K562 (cell line): ENCODE results near the gene VWA3A. TPM values are rescaled to one million over a fixed set of nuclear protein-coding genes. Genes with fewer than 3 reads are reported as not detected.

Experiments used
- ATAC-seq: fragments of 200-7000 bp; cut with Tn5 transposase; 3 replicates; pipeline ENCODE4 v1.9.1; 2020; ENCODE audit warnings: moderate library complexity
- BruUV-seq: library from RNA; stranded (reverse); fragments of 400-500 nt; replicated peaks from 2 replicates; lab custom pipeline; 2021; lab: Mats Ljungman, UMichigan
- CTCF ChIA-PET: fragments of 300-600 bp; formaldehyde crosslinking; extraction: SDS; loops from one replicate; lab custom pipeline; 2021; ENCODE audit warnings: low intra/inter-chr PET ratio; lab: Yijun Ruan, JAX
- POLR2A ChIA-PET: fragments of 300-600, 350-650 bp; sonication (Branson Sonifier 250); formaldehyde crosslinking; extraction: SDS; loops from one replicate; lab custom pipeline; 2021; ENCODE audit warnings: antibody characterized with exemption, inconsistent platforms; lab: Yijun Ruan, JAX
- DNase-seq, 4 experiments: peaks; one replicate each; pipeline versions ENCODE4 v3.0.0 to v3.0.0-alpha.2; 2011 to 2018; ENCODE audit warnings: low spot score in 3 of 4, mixed read lengths in 3 of 4; ENCODE audit errors: extremely low read depth in 1 of 4
- FAIRE-seq: peaks from 2 replicates; lab custom pipeline; 2011; peaks lifted over from hg19 to GRCh38; lab: Jason Lieb, UNC
- H2AFZ ChIP-seq: 2 replicates; pipeline ENCODE4 v1.6.0; 2011; ENCODE audit warnings: low read depth, low read length, control low read depth, inconsistent platforms
- H3K27ac ChIP-seq: fragments of 200-600 bp; 3 replicates; pipeline ENCODE4 v1.8.0; 2011; ENCODE audit warnings: low read depth, mild to moderate bottlenecking, control low read depth, inconsistent platforms, low read length, moderate library complexity, mixed read lengths; ENCODE audit errors: extremely low read depth
- H3K27me3 ChIP-seq, 2 experiments: fragments of 300-600 bp in 1 of 2; 2 replicates in 1 of 2; 3 replicates in 1 of 2; pipeline versions ENCODE4 v1.6.0 to v1.8.0; 2011; ENCODE audit warnings: inconsistent platforms in 2 of 2, low read length in 2 of 2, mild to moderate bottlenecking in 1 of 2, mixed read lengths in 1 of 2, moderate library complexity in 1 of 2; ENCODE audit not compliant: control insufficient read depth in 2 of 2, insufficient read depth in 2 of 2
- H3K36me3 ChIP-seq: fragments of 300-600 bp; 3 replicates; pipeline ENCODE4 v1.8.0; 2011; ENCODE audit warnings: mild to moderate bottlenecking, low read length, inconsistent platforms; ENCODE audit not compliant: control insufficient read depth, insufficient read depth
- H3K4me1 ChIP-seq, 2 experiments: fragments of 200-600 bp in 1 of 2; replicated peaks in 1 of 2; 2 replicates in 1 of 2; 3 replicates in 1 of 2; pipeline versions ENCODE4 v1.5.1 to v1.8.0; 2011; ENCODE audit warnings: inconsistent platforms in 2 of 2, low read length in 2 of 2, mild to moderate bottlenecking in 1 of 2, mixed read lengths in 1 of 2, moderate library complexity in 1 of 2; ENCODE audit not compliant: control insufficient read depth in 2 of 2, insufficient read depth in 2 of 2
- H3K4me2 ChIP-seq: 2 replicates; pipeline ENCODE4 v1.6.1; 2011; ENCODE audit warnings: low read length, control low read depth, inconsistent platforms, mixed read lengths; ENCODE audit not compliant: insufficient read depth
- H3K4me3 ChIP-seq: fragments of 200-600 bp; sonication (generic), shearing (Covaris generic); 2 replicates; pipeline ENCODE4 v1.5.1; 2016; ENCODE audit warnings: control low read depth, inconsistent platforms
- H3K79me2 ChIP-seq: fragments of 200-600 bp; 3 replicates; pipeline ENCODE4 v1.8.0; 2011; ENCODE audit warnings: low read length, inconsistent platforms; ENCODE audit not compliant: control insufficient read depth, insufficient read depth
- H3K9ac ChIP-seq, 2 experiments: 2 replicates each; pipeline versions ENCODE4 v1.6.0 to v1.6.1; 2011; ENCODE audit warnings: low read depth in 2 of 2, low read length in 2 of 2, control low read depth in 1 of 2, inconsistent platforms in 1 of 2, mild to moderate bottlenecking in 1 of 2, mixed read lengths in 1 of 2; ENCODE audit not compliant: insufficient read depth in 1 of 2
- H3K9me1 ChIP-seq: one replicate; pipeline ENCODE4 v1.6.0; 2011; ENCODE audit warnings: inconsistent platforms, mild to moderate bottlenecking, low read length, moderate library complexity; ENCODE audit not compliant: control insufficient read depth, insufficient read depth
- H3K9me3 ChIP-seq: replicated peaks from 2 replicates; pipeline ENCODE4 v1.5.1; 2011; ENCODE audit warnings: low read depth, low read length, inconsistent platforms; ENCODE audit not compliant: control insufficient read depth, insufficient read depth
- H4K20me1 ChIP-seq: replicated peaks from 2 replicates; pipeline ENCODE4 v1.6.1; 2011; ENCODE audit warnings: low read length, inconsistent platforms, mixed read lengths; ENCODE audit not compliant: control insufficient read depth, insufficient read depth
- ATF1 ChIP-seq, 2 experiments: fragments of 450-650 bp in 1 of 2; IDR thresholded peaks; 2 replicates each; pipeline ENCODE4 v1.6.1; 2016; ENCODE audit warnings: missing compliant biosample characterization in 1 of 2, missing genetic modification characterization in 1 of 2
- ELF4 ChIP-seq: fragments of 450-650 bp; formaldehyde crosslinking; IDR thresholded peaks from 2 replicates; pipeline ENCODE4 v1.4.0; 2022; ENCODE audit warnings: missing genetic modification characterization
- MAFK ChIP-seq: IDR thresholded peaks from 2 replicates; pipeline ENCODE4 v1.6.1; 2011; ENCODE audit warnings: low read length, improper control_type of control experiment
- NR2C1 ChIP-seq, 2 experiments: fragments of 450-650 bp; IDR thresholded peaks; 2 replicates each; pipeline ENCODE4 v1.6.1; 2017; ENCODE audit warnings: mild to moderate bottlenecking in 2 of 2, antibody characterized with exemption in 1 of 2, inconsistent platforms in 1 of 2, missing compliant biosample characterization in 1 of 2, missing genetic modification characterization in 1 of 2
- RBM14 ChIP-seq: fragments of 200-400 bp; formaldehyde crosslinking; IDR thresholded peaks from 2 replicates; pipeline ENCODE4 v1.6.1; 2018; ENCODE audit warnings: low read depth, mild to moderate bottlenecking, low read length, moderate library complexity, borderline replicate concordance; ENCODE audit not compliant: insufficient read depth
- ZFP30 ChIP-seq: fragments of 250-450 bp; sonication (Bioruptor Pico); IDR thresholded peaks from 2 replicates; pipeline ENCODE4 v1.8.0; 2022; ENCODE audit warnings: moderate library complexity, mild to moderate bottlenecking, inconsistent platforms, borderline replicate concordance
- ZFPM2 ChIP-seq: fragments of 250-450 bp; sonication (Bioruptor Pico); IDR thresholded peaks from 2 replicates; pipeline ENCODE4 v1.5.1; 2022; ENCODE audit warnings: mild to moderate bottlenecking
- ZNF12 ChIP-seq: sonication (generic); formaldehyde crosslinking; IDR thresholded peaks from 2 replicates; pipeline ENCODE4 v1.4.0; 2020; ENCODE audit warnings: mild to moderate bottlenecking, missing genetic modification reagents
- ZNF431 ChIP-seq: sonication (generic); formaldehyde crosslinking; IDR thresholded peaks from 2 replicates; pipeline ENCODE4 v1.8.0; 2022; ENCODE audit warnings: mild to moderate bottlenecking, missing genetic modification reagents
- ZNF699 ChIP-seq: fragments of 250-450 bp; sonication (Bioruptor Pico); IDR thresholded peaks from 2 replicates; pipeline ENCODE4 v1.8.0; 2021; ENCODE audit warnings: mild to moderate bottlenecking, moderate library complexity; ENCODE audit not compliant: insufficient replicate concordance
- WGBS: fragments of 100-300 bp; shearing (Covaris generic); methylation state at CpG from one replicate; pipeline ENCODE4 v1.1.6; 2016; ENCODE audit warnings: low coverage, mixed read lengths; ENCODE audit not compliant: insufficient coverage; ENCODE audit errors: missing lambda C conversion rate; 5-methylcytosine and 5-hydroxymethylcytosine counted together
- in situ Hi-C: fragments of 300-500 bp; cut with MboI; formaldehyde crosslinking; loops from 4 replicates; pipeline ENCODE4 v1.15.0; 2018; ENCODE audit warnings: inconsistent platforms, mixed read lengths
- intact Hi-C: fragments of 100-400 bp; cut with micrococcal nuclease; formaldehyde crosslinking; loops from 2 replicates; pipeline ENCODE4 v1.14.2; 2022
- polyA plus RNA-seq, 8 experiments: library from polyadenylated mRNA; depleted of rRNA in 4 of 8; stranded (reverse) in 5 of 8; unstranded in 3 of 8; fragments of >200 nt; fragmentation: Nextera tagmentation in 2 of 8; fragmentation: Illumina TruSeq in 1 of 8; extraction: Ambion mirVana in 2 of 8; extraction: Trizol in 1 of 8; gene quantifications; 2 replicates each; pipeline versions ENCODE4 v1.2.1 to v1.2.3, GENCODE V29; 2011 to 2014; ENCODE audit warnings: inconsistent platforms in 1 of 8, missing spikeins in 1 of 8
- total RNA-seq, 7 experiments: library from RNA; depleted of rRNA in 6 of 7; stranded (reverse); fragments of >200 nt in 6 of 7; fragmentation: Illumina TruSeq in 2 of 7; extraction: Trizol in 2 of 7; gene quantifications; 2 replicates each; pipeline versions ENCODE4 v1.2.1 to v1.2.3, GENCODE V29; 2011 to 2021; ENCODE audit warnings: low replicate concordance in 1 of 7
- TF ChIP-seq, protein P1 (sequence below): fragments of 250-450 bp; sonication (Bioruptor Pico); IDR thresholded peaks from 2 replicates; pipeline ENCODE4 v1.8.0; 2022; ENCODE audit warnings: moderate library complexity, mild to moderate bottlenecking, inconsistent platforms
- TF ChIP-seq, protein P2 (sequence below), 2 experiments: fragments of 450-650 bp; IDR thresholded peaks; 2 replicates each; pipeline ENCODE4 v1.6.1; 2016
- TF ChIP-seq, protein P3 (sequence below): sonication (generic); formaldehyde crosslinking; IDR thresholded peaks from 2 replicates; pipeline ENCODE4 v1.8.0; 2022; ENCODE audit warnings: mild to moderate bottlenecking, low read depth, missing genetic modification reagents
- TF ChIP-seq, protein P4 (sequence below), 2 experiments: IDR thresholded peaks in 1 of 2; conservative IDR thresholded peaks in 1 of 2; 2 replicates each; pipeline ENCODE4 v1.6.1; 2016; ENCODE audit warnings: low read depth in 2 of 2, mild to moderate bottlenecking in 1 of 2, missing compliant biosample characterization in 1 of 2, missing genetic modification characterization in 1 of 2, moderate library complexity in 1 of 2

Gene VWA3A
- total and polyA plus RNA-seq, 9 of the 15 experiments (the other 6 are each of a cell fraction or from before 2014, with no cell fraction given), result not detected

DNA sequence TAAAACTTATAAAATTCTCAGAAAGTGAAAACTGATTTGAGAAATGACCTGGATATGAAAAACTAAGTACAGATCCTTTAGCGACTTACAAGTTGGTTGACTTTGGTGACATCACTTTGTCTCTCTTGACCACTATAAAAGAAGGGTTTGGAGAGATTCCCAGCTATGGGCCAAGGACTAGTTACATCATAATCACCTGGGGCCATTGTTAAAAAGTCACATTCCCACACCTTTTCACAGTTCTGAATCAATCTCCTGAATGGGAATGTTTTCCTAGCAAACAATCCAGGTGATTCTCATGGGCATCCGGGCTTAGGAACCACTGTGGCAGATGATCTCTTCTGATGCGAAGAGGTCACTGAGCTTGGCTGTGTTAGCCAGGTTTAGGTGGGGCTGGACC, 620 bp upstream of the VWA3A start (continued):
- TF ChIP-seq, protein P1, sequence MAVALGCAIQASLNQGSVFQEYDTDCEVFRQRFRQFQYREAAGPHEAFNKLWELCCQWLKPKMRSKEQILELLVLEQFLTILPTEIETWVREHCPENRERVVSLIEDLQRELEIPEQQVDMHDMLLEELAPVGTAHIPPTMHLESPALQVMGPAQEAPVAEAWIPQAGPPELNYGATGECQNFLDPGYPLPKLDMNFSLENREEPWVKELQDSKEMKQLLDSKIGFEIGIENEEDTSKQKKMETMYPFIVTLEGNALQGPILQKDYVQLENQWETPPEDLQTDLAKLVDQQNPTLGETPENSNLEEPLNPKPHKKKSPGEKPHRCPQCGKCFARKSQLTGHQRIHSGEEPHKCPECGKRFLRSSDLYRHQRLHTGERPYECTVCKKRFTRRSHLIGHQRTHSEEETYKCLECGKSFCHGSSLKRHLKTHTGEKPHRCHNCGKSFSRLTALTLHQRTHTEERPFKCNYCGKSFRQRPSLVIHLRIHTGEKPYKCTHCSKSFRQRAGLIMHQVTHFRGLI, result no peak
- TF ChIP-seq, protein P2, sequence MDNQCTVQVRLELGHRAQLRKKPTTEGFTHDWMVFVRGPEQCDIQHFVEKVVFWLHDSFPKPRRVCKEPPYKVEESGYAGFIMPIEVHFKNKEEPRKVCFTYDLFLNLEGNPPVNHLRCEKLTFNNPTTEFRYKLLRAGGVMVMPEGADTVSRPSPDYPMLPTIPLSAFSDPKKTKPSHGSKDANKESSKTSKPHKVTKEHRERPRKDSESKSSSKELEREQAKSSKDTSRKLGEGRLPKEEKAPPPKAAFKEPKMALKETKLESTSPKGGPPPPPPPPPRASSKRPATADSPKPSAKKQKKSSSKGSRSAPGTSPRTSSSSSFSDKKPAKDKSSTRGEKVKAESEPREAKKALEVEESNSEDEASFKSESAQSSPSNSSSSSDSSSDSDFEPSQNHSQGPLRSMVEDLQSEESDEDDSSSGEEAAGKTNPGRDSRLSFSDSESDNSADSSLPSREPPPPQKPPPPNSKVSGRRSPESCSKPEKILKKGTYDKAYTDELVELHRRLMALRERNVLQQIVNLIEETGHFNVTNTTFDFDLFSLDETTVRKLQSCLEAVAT (IDR thresholded peaks at IDR 0.05), result no peak
- TF ChIP-seq MAFK (no peak), ZFPM2 (no peak), ZFP30 (CRISPR knock-in tag) (no peak)
- TF ChIP-seq, protein P3, sequence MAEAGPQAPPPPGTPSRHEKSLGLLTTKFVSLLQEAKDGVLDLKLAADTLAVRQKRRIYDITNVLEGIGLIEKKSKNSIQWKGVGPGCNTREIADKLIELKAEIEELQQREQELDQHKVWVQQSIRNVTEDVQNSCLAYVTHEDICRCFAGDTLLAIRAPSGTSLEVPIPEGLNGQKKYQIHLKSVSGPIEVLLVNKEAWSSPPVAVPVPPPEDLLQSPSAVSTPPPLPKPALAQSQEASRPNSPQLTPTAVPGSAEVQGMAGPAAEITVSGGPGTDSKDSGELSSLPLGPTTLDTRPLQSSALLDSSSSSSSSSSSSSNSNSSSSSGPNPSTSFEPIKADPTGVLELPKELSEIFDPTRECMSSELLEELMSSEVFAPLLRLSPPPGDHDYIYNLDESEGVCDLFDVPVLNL, result no peak

DNA sequence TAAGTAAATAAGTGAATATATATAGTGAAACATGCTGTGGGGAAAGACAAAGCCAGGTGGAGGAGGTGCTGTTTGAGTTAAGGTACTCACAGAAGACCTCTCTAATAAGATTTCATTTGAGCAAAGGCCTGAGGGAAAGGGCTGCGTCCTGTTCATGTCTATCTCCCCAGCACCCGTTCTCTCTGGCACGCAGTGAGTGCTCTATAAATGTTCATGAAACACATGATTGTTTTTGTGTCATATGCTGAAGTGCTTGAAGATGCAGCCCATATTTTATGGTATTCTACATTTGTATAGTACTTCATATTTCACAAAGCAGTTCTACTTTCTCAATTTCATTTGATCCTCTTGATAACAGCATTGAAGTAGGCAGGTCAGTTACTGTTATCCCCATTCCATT, 990 bp downstream of the VWA3A start:
- H3K9me3 ChIP-seq, result no peaks in the 10 kb centered on the region
- H3K4me2 ChIP-seq, result no peak overlapping the region
- peaks cover 5 to 8% of the 10 kb centered on the region in 2 experiments for H3K27me3 ChIP-seq
- in situ Hi-C loops, result no loop called here
- no peak overlapping the region for H2AFZ ChIP-seq
- WGBS, result 5% methylated on average over 3 of the region's 3 CpGs
- ChIA-PET CTCF (no interaction called here), POLR2A (no interaction called here)
- no peak overlapping the region for H3K9ac ChIP-seq
- H3K4me3 ChIP-seq, result no peak overlapping the region
- H3K27ac ChIP-seq, result no peak overlapping the region
- DNase-seq (no peak), ATAC-seq (no peak), FAIRE-seq (no peak)
- no peaks in the 10 kb centered on the region; a peak in 2 of 5 replicates for H3K4me1 ChIP-seq
- no peaks in the 10 kb centered on the region for H3K9me1 ChIP-seq
- intact Hi-C loops, result no loop called here
- no peaks in the 10 kb centered on the region for H3K36me3 ChIP-seq
- H4K20me1 ChIP-seq, result no peaks in the 10 kb centered on the region
- H3K79me2 ChIP-seq, result no peaks in the 10 kb centered on the region
- no TSS peak for BruUV-seq
- TF ChIP-seq ELF4 (CRISPR knock-in tag) (no peak), ZNF431 (no peak), NR2C1 (IDR thresholded peaks at IDR 0.05) (no peak), NR2C1 (tag; IDR thresholded peaks at IDR 0.05) (no peak), ZNF12 (no peak), ATF1 (CRISPR knock-in tag; IDR thresholded peaks at IDR 0.05) (no peak), ATF1 (tag; IDR thresholded peaks at IDR 0.05) (no peak), RBM14 (no peak), ZNF699 (CRISPR knock-in tag) (no peak)
- TF ChIP-seq, protein P4, sequence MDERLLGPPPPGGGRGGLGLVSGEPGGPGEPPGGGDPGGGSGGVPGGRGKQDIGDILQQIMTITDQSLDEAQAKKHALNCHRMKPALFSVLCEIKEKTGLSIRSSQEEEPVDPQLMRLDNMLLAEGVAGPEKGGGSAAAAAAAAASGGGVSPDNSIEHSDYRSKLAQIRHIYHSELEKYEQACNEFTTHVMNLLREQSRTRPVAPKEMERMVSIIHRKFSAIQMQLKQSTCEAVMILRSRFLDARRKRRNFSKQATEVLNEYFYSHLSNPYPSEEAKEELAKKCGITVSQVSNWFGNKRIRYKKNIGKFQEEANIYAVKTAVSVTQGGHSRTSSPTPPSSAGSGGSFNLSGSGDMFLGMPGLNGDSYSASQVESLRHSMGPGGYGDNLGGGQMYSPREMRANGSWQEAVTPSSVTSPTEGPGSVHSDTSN (CRISPR knock-in tag; IDR thresholded peaks at IDR 0.05; ENCODE audit: low read depth), result no peak
- TF ChIP-seq, protein P4 (tag; conservative IDR thresholded peaks at IDR 0.05; ENCODE audit: low read depth), result no peak
